Neutrophil (primary cell): Measurements from ENCODE around the gene MCM7.
"Not testable (repeated sequence)": the region's sequence is repeated elsewhere in the genome, so short reads cannot be mapped to it uniquely, and the experiment has no call there.

Source experiments
- H3K27ac ChIP-seq: fragments of 200-600 bp; sonication (generic); 2 replicates; pipeline ENCODE4 v1.5.1; 2016; ENCODE audit warnings: mild to moderate bottlenecking, moderate library complexity
- H3K27me3 ChIP-seq: fragments of 200-600 bp; sonication (generic); 2 replicates; pipeline ENCODE4 v1.6.0; 2016; ENCODE audit warnings: mild to moderate bottlenecking
- H3K36me3 ChIP-seq: fragments of 200-600 bp; sonication (generic); 2 replicates; pipeline ENCODE4 v1.5.1; 2017
- H3K4me1 ChIP-seq, 2 experiments: fragments of 200-600 bp in 1 of 2; sonication (generic) in 1 of 2; 1 replicate in 1 of 2; 2 replicates in 1 of 2; pipeline versions ENCODE4 v1.5.1 to v1.6.1; 2013 to 2016; ENCODE audit warnings: low read depth in 1 of 2, low read length in 1 of 2, mild to moderate bottlenecking in 1 of 2, moderate library complexity in 1 of 2; ENCODE audit not compliant: control insufficient read depth in 1 of 2, insufficient read depth in 1 of 2
- H3K4me3 ChIP-seq, 2 experiments: fragments of 200-600 bp in 1 of 2; sonication (generic) in 1 of 2; 1 replicate in 1 of 2; 2 replicates in 1 of 2; pipeline ENCODE4 v1.5.1; 2013 to 2016; ENCODE audit warnings: low read depth in 1 of 2, low read length in 1 of 2, mild to moderate bottlenecking in 1 of 2, moderate library complexity in 1 of 2
- H3K9me3 ChIP-seq: fragments of 200-600 bp; sonication (generic); 2 replicates; pipeline ENCODE4 v1.5.1; 2016
- TF ChIP-seq, protein P1 (sequence below): fragments of 200-600 bp; sonication (generic); IDR thresholded peaks from 2 replicates; pipeline ENCODE4 v1.5.1; 2016; ENCODE audit warnings: antibody characterized with exemption

MCM7 gene

DNA sequence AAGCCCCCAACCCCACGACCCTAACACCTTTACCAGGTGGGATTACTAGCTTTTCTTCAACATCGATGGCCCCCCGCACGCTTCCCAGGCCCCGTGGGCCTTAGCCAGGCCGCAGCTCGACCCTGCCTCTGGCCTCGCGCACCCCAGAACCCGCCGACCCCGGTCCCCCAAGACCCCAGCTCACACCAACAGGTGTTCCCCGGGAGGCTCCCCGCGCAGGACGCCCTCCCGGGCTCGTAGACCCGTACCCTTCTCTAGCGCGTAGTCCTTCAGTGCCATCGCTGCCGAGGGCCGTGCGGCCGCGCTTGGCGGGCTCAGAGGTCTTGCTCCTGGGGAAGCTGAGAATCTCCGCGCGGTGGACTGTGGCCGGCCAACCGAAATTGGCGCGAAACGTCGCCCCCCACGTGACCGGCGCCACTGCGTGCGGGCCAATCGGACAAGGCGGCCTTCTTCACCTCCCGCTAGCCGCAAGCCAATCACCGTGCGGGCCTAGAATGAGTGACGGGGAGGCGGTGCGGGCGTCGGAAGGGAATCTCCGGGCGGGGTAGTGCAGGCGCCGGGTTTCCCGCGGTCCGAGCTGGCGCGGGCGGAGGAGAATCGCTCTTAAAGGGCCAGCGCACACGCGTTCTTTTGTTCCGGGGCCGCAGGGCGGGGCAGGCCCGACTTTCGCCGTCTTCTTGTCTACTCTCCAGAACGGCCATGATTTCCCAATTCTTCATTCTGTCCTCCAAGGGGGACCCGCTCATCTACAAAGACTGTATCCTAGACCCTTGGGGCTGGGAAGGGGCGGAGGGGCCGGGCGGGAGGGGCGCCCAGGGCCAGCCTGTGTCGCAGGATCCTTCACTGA is at the start of gene MCM7, which contains the start of gene AP4M1:
MCM7 (minus strand) TSS at position 382 of the 847 bp plus-strand sequence; CDS start at position 279, 103 bp downstream.
AP4M1 (plus strand) TSS at position 628 of the 847 bp plus-strand sequence; CDS start at position 700, 72 bp downstream.
- Histone ChIP-seq H3K4me1 (peaks cover 12 to 18% of the 10 kb centered on the region in 2 experiments), H3K4me3 (peak within 1 kb of the TSS; percentile 90 to 96), H3K27me3 (no peaks in the 10 kb centered on the region), H3K36me3 (peaks cover 35% of the 10 kb centered on the region), H3K27ac (peak within 1 kb of the TSS; percentile 93), H3K9me3 (no peaks in the 10 kb centered on the region)
- TF ChIP-seq, protein P1, sequence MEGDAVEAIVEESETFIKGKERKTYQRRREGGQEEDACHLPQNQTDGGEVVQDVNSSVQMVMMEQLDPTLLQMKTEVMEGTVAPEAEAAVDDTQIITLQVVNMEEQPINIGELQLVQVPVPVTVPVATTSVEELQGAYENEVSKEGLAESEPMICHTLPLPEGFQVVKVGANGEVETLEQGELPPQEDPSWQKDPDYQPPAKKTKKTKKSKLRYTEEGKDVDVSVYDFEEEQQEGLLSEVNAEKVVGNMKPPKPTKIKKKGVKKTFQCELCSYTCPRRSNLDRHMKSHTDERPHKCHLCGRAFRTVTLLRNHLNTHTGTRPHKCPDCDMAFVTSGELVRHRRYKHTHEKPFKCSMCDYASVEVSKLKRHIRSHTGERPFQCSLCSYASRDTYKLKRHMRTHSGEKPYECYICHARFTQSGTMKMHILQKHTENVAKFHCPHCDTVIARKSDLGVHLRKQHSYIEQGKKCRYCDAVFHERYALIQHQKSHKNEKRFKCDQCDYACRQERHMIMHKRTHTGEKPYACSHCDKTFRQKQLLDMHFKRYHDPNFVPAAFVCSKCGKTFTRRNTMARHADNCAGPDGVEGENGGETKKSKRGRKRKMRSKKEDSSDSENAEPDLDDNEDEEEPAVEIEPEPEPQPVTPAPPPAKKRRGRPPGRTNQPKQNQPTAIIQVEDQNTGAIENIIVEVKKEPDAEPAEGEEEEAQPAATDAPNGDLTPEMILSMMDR, result peak; percentile 47

DNA sequence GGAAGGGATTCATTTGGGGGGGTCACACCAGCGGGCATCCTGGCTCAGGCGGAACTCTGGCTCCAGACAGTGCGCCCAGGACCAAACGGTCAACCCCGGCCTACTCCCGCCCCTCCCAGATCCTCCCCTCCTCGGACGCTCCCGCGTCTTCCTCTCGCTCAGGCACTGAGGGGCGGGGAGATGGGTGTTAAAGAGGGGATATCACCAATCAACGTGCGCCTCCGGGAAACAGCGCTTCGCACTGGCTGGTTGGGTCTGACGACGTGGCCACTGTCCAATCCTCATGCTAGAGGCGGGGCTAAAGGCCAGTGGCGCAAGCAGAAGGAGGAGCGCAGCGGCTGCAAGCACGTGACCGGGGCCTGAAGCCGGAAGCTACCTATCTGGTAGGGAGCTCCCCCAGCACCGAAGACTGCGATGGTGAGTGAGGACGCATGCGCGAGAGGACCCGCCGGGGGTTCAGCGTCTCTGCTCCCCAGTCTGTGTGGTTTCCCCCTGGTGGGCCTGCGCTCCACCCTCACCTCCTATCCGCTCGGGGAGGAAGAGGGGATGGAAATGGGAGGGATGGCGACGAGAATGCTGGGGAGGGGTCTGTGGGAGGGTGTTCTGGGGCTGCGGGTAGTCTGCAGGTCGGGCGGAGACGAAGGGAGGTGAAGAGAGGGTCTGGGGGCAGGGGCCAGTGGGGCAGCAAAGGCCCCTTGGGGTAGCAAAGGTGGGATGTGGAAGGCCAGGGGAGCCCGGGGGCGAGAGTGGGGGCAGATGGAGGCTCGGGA is 47.5 kb upstream of the MCM7 start, which contains the start of gene LAMTOR4:
LAMTOR4 (plus strand) TSS at position 360 of the 770 bp plus-strand sequence; CDS start at position 415, 55 bp downstream.
- Histone ChIP-seq H3K4me3 (peak within 1 kb of the TSS; percentile 97 to 99), H3K27me3 (no peaks in the 10 kb centered on the region), H3K36me3 (peaks cover 26% of the 10 kb centered on the region), H3K9me3 (no peaks in the 10 kb centered on the region), H3K27ac (peak within 1 kb of the TSS; percentile 86), H3K4me1 (peaks cover 72 to 75% of the 10 kb centered on the region in 2 experiments)
- TF ChIP-seq, protein P1, result peak; percentile 38

DNA sequence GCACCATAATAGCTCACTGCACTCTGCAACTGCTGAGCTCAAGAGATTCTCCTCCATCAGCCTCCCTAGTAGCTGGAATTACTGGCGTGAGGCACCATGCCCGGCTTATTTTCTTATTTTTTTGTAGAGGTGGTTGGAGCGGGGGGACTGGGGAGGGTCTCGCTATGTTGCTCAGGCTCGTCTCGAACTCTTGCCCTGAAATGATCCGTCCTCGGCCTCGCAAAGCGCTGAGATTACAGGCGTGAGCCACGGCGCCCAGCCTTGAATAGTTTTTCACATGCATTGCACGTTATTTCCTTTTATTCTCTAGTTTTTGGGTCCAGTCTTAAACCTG is 47.0 kb upstream of the MCM7 start:
- TF ChIP-seq, protein P1, result no peak
- no peaks in the 10 kb centered on the region for H3K9me3 ChIP-seq

DNA sequence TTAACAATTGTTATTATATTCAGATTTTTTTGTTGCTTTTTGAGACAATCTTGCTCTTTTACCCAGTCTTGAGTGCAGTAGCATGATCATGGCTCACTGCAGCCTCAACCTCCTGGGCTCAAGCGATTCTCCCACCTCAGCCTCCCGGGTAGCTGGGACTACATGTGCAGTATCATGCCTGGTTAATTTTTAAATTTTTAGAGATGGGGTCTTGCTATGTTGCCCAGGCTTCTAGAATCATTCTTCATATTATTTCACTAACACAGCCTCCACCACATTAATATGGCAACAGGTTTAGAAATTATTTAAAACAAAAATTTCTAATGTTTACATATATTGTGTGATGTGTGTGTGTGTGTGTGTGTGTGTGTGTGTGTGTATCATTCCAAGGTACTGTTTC is 46.1 kb upstream of the MCM7 start:
- H3K9me3 ChIP-seq, result no peaks in the 10 kb centered on the region
- TF ChIP-seq, protein P1, result no peak
- peak overlapping the region in 1 of 2 experiments; percentile 21 for H3K4me3 ChIP-seq
- peaks cover 14% of the 10 kb centered on the region for H3K36me3 ChIP-seq
- peaks cover 68 to 71% of the 10 kb centered on the region in 2 experiments for H3K4me1 ChIP-seq
- no peaks in the 10 kb centered on the region for H3K27me3 ChIP-seq
- H3K27ac ChIP-seq, result peak overlapping the region; percentile 86

More for the DNA sequence above, 47.0 kb upstream of the MCM7 start:
- H3K4me3 ChIP-seq, result peak overlapping the region; percentile 97 to 99
- H3K36me3 ChIP-seq, result peaks cover 21% of the 10 kb centered on the region
- no peaks in the 10 kb centered on the region for H3K27me3 ChIP-seq
- peaks cover 68 to 71% of the 10 kb centered on the region in 2 experiments for H3K4me1 ChIP-seq
- peak overlapping the region; percentile 86 for H3K27ac ChIP-seq

DNA sequence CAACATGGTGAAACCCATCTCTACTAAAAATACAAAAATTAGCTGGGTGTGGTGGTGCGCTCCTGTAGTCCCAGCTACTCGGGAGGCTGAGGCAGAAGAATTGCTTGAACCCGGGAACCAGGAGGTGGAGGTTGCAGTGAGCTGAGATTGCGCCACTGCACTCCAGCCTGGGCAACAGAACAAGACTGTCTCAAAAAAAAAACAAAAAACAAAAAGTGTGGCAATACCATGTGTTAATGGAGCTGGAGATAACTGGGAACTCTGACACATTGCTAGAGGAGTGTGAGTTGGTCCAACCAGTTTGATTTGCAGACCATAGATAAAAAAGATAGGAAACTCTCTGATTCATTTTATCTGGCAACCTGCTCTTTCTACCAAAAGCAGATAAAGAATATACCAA is 45.2 kb upstream of the MCM7 start:
- not testable (repeated sequence) for H3K9me3 ChIP-seq, H3K36me3 ChIP-seq, H3K27me3 ChIP-seq
- Histone ChIP-seq H3K4me3 (peak overlapping the region in 1 of 2 experiments; percentile 21), H3K4me1 (peaks cover 68 to 71% of the 10 kb centered on the region in 2 experiments), H3K27ac (peak overlapping the region; percentile 86)
